ENCODE data around the gene HAUS7.

HAUS7 gene

DNA sequence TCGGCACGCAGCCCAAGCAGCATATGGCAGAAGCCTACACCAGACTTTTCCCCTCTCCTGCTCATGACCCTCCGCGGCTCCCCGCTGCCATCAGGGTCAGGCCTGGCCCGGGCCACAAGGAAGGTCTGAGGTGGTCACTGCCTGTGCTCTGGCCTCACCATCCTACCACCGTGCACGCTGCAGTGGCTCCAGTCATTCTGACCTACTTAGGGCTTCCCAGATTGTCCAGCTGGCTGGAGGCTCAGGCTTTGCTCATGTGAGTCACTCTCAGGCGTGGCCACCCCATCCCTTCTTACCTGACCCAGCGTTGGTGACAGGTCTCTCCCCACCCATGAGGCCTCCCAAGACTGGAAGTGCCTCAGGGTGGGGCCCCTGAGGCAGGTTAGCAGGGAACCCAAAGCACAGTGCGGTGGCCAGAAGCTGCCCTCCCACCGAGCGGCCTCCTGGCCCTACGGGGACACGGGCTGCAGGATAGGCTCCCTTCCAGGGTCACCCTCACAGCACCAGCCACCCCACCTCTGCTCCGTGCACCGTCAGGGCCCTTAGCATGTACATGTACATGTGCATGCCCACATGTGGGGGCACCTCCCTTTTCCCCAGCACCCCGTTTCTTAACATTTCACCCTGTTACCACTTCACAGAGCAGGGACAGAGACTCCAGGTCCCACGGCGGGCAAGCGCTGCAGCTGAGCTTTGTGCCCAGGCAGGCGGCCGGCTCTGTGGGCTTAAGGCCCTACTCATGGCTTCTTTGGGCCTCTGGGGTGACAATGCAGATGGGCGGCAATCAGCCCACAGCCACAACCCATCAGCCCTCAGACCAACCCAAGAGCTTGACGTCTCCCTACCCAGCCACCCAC, 26.7 kb downstream of the HAUS7 start:
- TF ChIP-seq CTCF (IDR thresholded peaks at IDR 0.05; ENCODE audit: low read depth, low read length) = no peak
- H3K4me3 ChIP-seq (ENCODE audit: low read depth, low read length) = no peak overlapping the region

DNA sequence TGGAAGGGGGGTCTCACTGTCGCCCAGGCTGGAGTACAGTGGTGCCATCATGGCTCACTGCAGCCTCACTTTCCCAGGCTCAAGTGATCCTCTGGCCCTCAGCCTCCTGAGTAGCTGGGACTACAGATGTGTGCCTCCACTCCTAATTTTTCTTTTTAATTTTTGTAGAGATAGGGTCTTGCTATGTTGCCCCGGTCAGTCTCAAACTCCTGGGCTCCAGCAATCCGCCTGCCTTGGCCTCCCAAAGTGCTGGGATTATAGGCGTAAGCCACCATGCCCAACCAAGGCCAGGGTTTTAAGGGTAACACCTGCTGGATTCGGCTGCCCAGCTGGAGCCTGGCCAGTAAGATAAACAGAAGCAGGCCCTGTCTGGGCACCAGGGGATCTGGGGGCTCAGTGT, 27.9 kb downstream of the HAUS7 start:
- TF ChIP-seq CTCF (IDR thresholded peaks at IDR 0.05; ENCODE audit: low read depth, low read length) = no peak
- H3K4me3 ChIP-seq (ENCODE audit: low read depth, low read length) = no peak overlapping the region

DNA sequence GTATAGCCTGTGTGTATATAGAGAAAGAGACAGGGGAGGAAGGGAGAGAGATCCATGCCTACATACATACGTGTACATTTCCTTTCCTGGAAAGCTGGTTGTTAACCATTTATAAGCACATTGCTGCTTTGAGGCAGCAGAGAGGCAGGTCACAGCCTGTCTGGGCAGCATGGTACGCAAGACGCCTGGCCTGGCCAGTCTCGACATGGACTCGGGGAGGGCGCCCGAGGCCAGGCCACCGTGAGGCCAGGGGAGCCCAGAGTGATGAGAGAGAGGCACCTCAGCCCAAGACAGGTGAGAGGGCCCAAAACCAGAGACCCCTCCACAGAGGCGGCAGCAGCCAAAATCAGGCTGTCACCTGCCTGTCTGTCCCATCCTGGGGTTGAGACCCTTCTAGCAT, 28.4 kb downstream of the HAUS7 start:
- no peak overlapping the region for H3K4me3 ChIP-seq (ENCODE audit: low read depth, low read length)
- no peak for TF ChIP-seq CTCF (IDR thresholded peaks at IDR 0.05; ENCODE audit: low read depth, low read length)

GRCh38 chrX:153441296-153441695, 29.1 kb downstream of the HAUS7 start:
- H3K4me3 ChIP-seq (ENCODE audit: low read depth, low read length) = no peak overlapping the region
- no peak for TF ChIP-seq CTCF (IDR thresholded peaks at IDR 0.05; ENCODE audit: low read depth, low read length)

- H3K4me3 ChIP-seq (ENCODE audit: low read depth, low read length) = no peak overlapping the region
- no peak for TF ChIP-seq CTCF (IDR thresholded peaks at IDR 0.05; ENCODE audit: low read depth, low read length)
Measured at GRCh38 chrX:153440556-153441135, 29.7 kb downstream of the HAUS7 start.

- H3K4me3 ChIP-seq (ENCODE audit: low read depth, low read length) = no peak overlapping the region
- TF ChIP-seq CTCF (IDR thresholded peaks at IDR 0.05; ENCODE audit: low read depth, low read length) = no peak
Measured at GRCh38 chrX:153439977-153440376, 30.4 kb downstream of the HAUS7 start.

DNA sequence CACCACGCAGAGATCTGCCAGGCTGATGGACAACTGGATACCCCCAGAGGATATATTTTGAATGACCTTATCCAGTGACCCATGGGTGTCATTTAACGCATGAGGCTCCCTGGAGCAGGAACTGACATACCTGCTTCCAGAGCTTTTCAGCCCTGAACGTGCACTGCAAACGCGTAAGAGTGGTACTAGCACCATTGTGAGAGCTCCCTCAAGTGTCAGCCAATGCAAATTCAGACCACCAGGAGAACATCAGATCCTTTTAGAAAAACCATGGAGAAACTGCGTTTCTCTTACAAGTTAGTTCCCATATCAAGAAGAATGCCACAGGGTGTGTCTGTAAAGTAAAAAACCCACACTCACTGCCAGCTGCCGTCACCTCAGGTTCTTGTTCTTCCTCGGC, 31.8 kb downstream of the HAUS7 start:
- H3K4me3 ChIP-seq (ENCODE audit: low read depth, low read length) = no peak overlapping the region
- TF ChIP-seq CTCF (IDR thresholded peaks at IDR 0.05; ENCODE audit: low read depth, low read length) = no peak

Measured in WI38 (cell line).